HL-60 (cell line): ENCODE results near the gene SLC12A2.

ENCODE experiments used
- CTCF ChIP-seq: IDR thresholded peaks from one replicate; pipeline ENCODE4 v1.5.1; 2011; ENCODE audit warnings: low read length, control low read depth, inconsistent platforms; ENCODE audit not compliant: insufficient read depth
- POLR2AphosphoS5 ChIP-seq: IDR thresholded peaks from 2 replicates; pipeline ENCODE4 v1.6.1; 2012; ENCODE audit warnings: low read depth
- TF ChIP-seq, protein P1 (sequence below): IDR thresholded peaks from 2 replicates; pipeline ENCODE4 v1.6.1; 2012; ENCODE audit warnings: low read depth; ENCODE audit not compliant: insufficient replicate concordance

- no peak for TF ChIP-seq CTCF
- TF ChIP-seq POLR2AphosphoS5: no peak
- TF ChIP-seq, protein P1, sequence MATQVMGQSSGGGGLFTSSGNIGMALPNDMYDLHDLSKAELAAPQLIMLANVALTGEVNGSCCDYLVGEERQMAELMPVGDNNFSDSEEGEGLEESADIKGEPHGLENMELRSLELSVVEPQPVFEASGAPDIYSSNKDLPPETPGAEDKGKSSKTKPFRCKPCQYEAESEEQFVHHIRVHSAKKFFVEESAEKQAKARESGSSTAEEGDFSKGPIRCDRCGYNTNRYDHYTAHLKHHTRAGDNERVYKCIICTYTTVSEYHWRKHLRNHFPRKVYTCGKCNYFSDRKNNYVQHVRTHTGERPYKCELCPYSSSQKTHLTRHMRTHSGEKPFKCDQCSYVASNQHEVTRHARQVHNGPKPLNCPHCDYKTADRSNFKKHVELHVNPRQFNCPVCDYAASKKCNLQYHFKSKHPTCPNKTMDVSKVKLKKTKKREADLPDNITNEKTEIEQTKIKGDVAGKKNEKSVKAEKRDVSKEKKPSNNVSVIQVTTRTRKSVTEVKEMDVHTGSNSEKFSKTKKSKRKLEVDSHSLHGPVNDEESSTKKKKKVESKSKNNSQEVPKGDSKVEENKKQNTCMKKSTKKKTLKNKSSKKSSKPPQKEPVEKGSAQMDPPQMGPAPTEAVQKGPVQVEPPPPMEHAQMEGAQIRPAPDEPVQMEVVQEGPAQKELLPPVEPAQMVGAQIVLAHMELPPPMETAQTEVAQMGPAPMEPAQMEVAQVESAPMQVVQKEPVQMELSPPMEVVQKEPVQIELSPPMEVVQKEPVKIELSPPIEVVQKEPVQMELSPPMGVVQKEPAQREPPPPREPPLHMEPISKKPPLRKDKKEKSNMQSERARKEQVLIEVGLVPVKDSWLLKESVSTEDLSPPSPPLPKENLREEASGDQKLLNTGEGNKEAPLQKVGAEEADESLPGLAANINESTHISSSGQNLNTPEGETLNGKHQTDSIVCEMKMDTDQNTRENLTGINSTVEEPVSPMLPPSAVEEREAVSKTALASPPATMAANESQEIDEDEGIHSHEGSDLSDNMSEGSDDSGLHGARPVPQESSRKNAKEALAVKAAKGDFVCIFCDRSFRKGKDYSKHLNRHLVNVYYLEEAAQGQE: no peak
These were observed 44.9 kb upstream of the SLC12A2 start for GRCh38 chr5:128038643-128039042.
